ENCODE results near the gene LYRM9.
"Not testable (repeated sequence)": the region's sequence is repeated elsewhere in the genome, so short reads cannot be mapped to it uniquely, and the experiment has no call there.

LYRM9 gene

DNA sequence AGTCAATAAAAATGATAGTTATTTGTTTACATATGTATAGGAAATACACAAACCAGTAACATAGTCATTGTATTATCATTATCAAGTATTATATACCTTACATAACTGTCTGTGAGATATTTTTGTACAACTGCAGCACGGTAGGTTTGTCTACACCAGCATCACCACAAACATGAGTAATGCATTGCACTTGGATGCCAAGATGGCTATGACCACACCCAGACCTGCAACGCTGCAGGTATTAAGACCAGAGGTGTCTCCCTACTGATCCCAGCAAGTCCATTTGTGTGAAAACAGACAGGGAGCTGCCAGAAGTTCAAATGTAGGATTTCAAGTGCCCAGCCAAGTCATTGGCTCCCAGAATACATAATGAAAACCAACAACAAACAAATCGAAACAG is 58.6 kb downstream of the LYRM9 start:
- no peaks in the 10 kb centered on the region for H3K4me1 ChIP-seq
- H3K9me3 ChIP-seq: peaks cover 9% of the 10 kb centered on the region
- H3K4me2 ChIP-seq: no peak overlapping the region
- no peak overlapping the region for H3K9ac ChIP-seq
- TF ChIP-seq Cebpa-rat (IDR thresholded peaks at IDR 0.05): no peak
- H3K27me3 ChIP-seq: no peaks in the 10 kb centered on the region
- no peak overlapping the region for H3K27ac ChIP-seq
- no peaks in the 10 kb centered on the region for H3K36me3 ChIP-seq
- no peak overlapping the region for H3K4me3 ChIP-seq
- H4K20me1 ChIP-seq: no peaks in the 10 kb centered on the region

DNA sequence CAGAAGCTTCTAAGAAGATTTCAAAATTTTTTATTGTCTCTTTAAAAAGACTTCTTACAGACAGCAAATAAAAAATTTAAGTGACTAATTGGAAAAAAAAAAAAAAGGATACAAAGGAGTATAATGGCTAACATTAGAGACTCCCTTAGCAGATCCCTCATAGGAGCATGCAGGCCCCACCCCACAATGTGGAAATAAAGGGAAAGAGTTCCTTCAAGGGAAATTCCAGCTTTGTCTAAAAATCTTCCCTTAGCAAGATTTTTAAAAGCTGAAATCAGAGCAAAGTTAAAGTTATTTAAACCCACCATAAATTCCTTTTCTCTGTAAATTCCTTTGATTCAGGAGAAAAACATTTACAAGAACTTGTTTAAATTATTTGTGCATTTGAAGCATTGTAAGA is 60.3 kb downstream of the LYRM9 start:
- Histone ChIP-seq H3K9ac (no peak overlapping the region), H3K4me3 (no peak overlapping the region), H3K27ac (no peak overlapping the region), H3K36me3 (no peaks in the 10 kb centered on the region), H3K9me3 (peaks cover 9% of the 10 kb centered on the region), H3K4me1 (no peaks in the 10 kb centered on the region), H3K27me3 (no peaks in the 10 kb centered on the region), H3K4me2 (no peak overlapping the region), H4K20me1 (no peaks in the 10 kb centered on the region)
- TF ChIP-seq Cebpa-rat (IDR thresholded peaks at IDR 0.05): no peak

DNA sequence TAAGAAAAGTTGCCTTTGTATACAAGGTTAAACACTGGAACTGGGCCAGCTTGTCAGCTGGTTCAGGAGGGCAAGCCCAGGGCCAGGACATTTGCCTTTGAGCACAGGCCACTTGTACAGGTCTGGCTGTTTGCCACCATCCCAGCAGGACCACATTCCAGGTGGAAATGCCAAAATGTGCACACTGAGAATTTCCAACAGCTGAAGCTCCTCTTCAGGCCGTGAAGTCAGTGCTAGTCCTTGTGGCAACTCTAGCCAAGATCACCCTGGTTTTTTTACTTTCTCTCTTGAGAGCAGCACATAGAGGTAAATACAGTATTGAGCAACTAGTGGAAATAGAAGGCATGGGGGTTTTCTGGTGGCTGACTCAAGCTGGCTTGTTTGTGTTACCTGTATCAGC is 63.3 kb downstream of the LYRM9 start:
- not testable (repeated sequence) for H3K36me3 ChIP-seq, H3K4me3 ChIP-seq, H3K27ac ChIP-seq, H3K9ac ChIP-seq, H3K9me3 ChIP-seq, H4K20me1 ChIP-seq, H3K27me3 ChIP-seq, H3K4me1 ChIP-seq, H3K4me2 ChIP-seq

DNA sequence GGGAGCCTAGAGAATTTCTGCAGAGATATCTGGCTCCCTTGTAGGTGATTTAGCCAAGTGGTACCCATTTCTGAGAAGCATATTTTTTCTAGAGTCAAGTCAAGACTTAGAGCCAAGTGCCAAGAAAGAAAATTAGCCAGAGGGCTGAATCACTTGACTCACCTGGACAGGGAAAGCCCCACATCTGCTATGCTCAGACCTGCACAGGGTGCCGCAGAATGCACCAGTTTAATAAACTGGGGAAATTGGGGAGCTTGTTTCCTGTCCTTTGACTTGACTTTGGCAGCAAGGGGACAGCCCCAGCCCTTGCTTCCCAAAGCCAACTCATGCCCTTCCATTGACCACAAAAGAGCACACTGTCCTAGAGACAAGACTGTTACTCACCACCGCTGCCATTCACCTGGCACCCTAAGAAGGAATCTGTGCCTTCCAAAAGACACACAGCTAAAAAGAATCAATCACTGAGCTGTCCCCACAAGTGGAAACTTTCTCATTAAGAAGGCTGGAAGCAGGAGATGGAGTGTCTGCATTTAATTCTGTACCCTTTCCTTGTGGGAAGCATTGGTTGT is 63.9 kb downstream of the LYRM9 start:
- not testable (repeated sequence) for H4K20me1 ChIP-seq, H3K4me2 ChIP-seq, H3K9ac ChIP-seq, H3K27ac ChIP-seq, H3K4me3 ChIP-seq, H3K27me3 ChIP-seq, H3K36me3 ChIP-seq, H3K9me3 ChIP-seq, H3K4me1 ChIP-seq

Data from BLaER1 (cell line).